ENCODE measurements around the gene SCN3B.

DNA sequence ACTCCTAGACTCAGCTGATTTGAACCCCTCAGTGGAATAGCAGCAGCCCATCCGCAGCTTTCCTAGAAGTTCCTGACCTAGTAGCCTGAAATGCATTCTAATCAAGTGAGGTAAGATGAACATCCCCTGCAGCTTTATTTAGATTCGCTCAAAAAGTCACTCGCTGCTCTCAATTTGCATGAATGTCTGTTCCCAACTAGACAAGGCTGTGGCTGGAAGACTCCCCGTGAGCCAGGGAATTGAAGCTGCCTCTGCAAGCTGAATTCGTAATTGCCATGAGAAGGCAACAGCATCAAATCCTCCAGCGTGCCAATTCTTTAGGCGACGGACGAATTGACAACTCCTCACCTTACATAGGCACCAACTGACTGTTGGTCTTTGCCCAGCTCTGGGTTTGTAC lies 17.1 kb upstream of the SCN3B start:
- TF ChIP-seq POLR2AphosphoS5 (IDR thresholded peaks at IDR 0.05; ENCODE audit: low read depth, low read length) (no peak), POLR2A (IDR thresholded peaks at IDR 0.05; ENCODE audit: low read depth, low read length) (no peak), POU2F2 (IDR thresholded peaks at IDR 0.05; ENCODE audit: low read depth, low read length) (no peak), TAF1 (IDR thresholded peaks at IDR 0.05; ENCODE audit: low read depth, low read length) (no peak), PAX5 (IDR thresholded peaks at IDR 0.05; ENCODE audit: insufficient read depth, low read length, severe bottlenecking) (no peak)
